ENCODE measurements around the gene SPIB. TPM values are rescaled to one million over a fixed set of nuclear protein-coding genes. Genes with fewer than 3 reads are reported as not detected.
A peak's percentile ranks its signal among the peaks of the same experiment; 100 is the strongest.

SPIB gene
- total and polyA plus RNA-seq, 3 experiments from 2014 or later: 0.52 to 2.2 (median 1.00) TPM

- H3K36me3 ChIP-seq (ENCODE audit: insufficient read depth, low read length): no peaks in the 10 kb centered on the region
- no peaks in the 10 kb centered on the region for H3K4me1 ChIP-seq (ENCODE audit: insufficient read depth, low read length)
- Mint-ChIP-seq H3K27ac (no peak overlapping the region), H3K36me3 (peaks cover 0 to 3% (median 0%) of the 10 kb centered on the region in 3 donors), H3K27me3 (peaks cover 16 to 27% of the 10 kb centered on the region in 2 donors), H3K9me3 (no peaks in the 10 kb centered on the region), H3K4me1 (peaks cover 7 to 12% (median 10%) of the 10 kb centered on the region in 3 donors), H3K4me3 (no peak overlapping the region)
- H3K9me3 ChIP-seq (ENCODE audit: low read length): no peaks in the 10 kb centered on the region
- ChIA-PET POLR2A (no interaction called here), CTCF (no interaction called here)
- no peak for DNase-seq
- no peak overlapping the region for H3K27ac ChIP-seq (ENCODE audit: low read depth, low read length)
- H3K4me3 ChIP-seq (ENCODE audit: low read length): no peak overlapping the region
- H3K27me3 ChIP-seq (ENCODE audit: insufficient read depth, low read length, poor library complexity, severe bottlenecking): peaks cover 11% of the 10 kb centered on the region
These were observed 1.3 kb upstream of the SPIB start for GRCh38 chr19:50417111-50418081.

- Histone ChIP-seq H3K36me3 (ENCODE audit: insufficient read depth, low read length) (no peaks in the 10 kb centered on the region), H3K27ac (ENCODE audit: low read depth, low read length) (no peak overlapping the region), H3K9me3 (ENCODE audit: low read length) (no peaks in the 10 kb centered on the region), H3K4me1 (ENCODE audit: insufficient read depth, low read length) (no peaks in the 10 kb centered on the region), H3K27me3 (ENCODE audit: insufficient read depth, low read length, poor library complexity, severe bottlenecking) (peaks cover 11% of the 10 kb centered on the region), H3K4me3 (ENCODE audit: low read length) (no peak overlapping the region)
- ChIA-PET CTCF (interaction anchor here (1.2 kb wide), 1 partner anchor 62 kb away, joined by 3 read pairs; no protein-coding TSS in a partner anchor), POLR2A (no interaction called here)
- Mint-ChIP-seq H3K27me3 (peaks cover 19 to 36% of the 10 kb centered on the region in 2 donors), H3K27ac (peak overlapping the region in 3 of 8 donors; percentile 25 to 66 (median 60)), H3K4me1 (peaks cover 7 to 12% (median 10%) of the 10 kb centered on the region in 3 donors), H3K4me3 (peak overlapping the region in 1 of 7 donors; percentile 51), H3K36me3 (peaks cover 0 to 1% (median 0%) of the 10 kb centered on the region in 3 donors), H3K9me3 (no peaks in the 10 kb centered on the region)
- no peak for DNase-seq
These were observed 363 bp downstream of the SPIB start for GRCh38 chr19:50419022-50419579.

- Histone ChIP-seq H3K27ac (ENCODE audit: low read depth, low read length) (no peak overlapping the region), H3K4me3 (ENCODE audit: low read length) (no peak overlapping the region), H3K36me3 (ENCODE audit: insufficient read depth, low read length) (no peaks in the 10 kb centered on the region), H3K9me3 (ENCODE audit: low read length) (no peaks in the 10 kb centered on the region), H3K27me3 (ENCODE audit: insufficient read depth, low read length, poor library complexity, severe bottlenecking) (peaks cover 11% of the 10 kb centered on the region), H3K4me1 (ENCODE audit: insufficient read depth, low read length) (no peaks in the 10 kb centered on the region)
- DNase-seq: no peak
- peak overlapping the region in 4 of 8 donors; percentile 16 to 66 (median 42) for H3K27ac Mint-ChIP-seq
- no peaks in the 10 kb centered on the region for H3K9me3 Mint-ChIP-seq
- no peak overlapping the region for H3K4me3 Mint-ChIP-seq
- H3K36me3 Mint-ChIP-seq: no peaks in the 10 kb centered on the region
- H3K27me3 Mint-ChIP-seq: peaks cover 19 to 38% of the 10 kb centered on the region in 2 donors
- H3K4me1 Mint-ChIP-seq: peaks cover 7 to 12% (median 10%) of the 10 kb centered on the region in 3 donors
- ChIA-PET CTCF (interaction anchor here (1.2 kb wide), 1 partner anchor 62 kb away, joined by 3 read pairs; no protein-coding TSS in a partner anchor), POLR2A (no interaction called here)
These were observed 870 bp downstream of the SPIB start for GRCh38 chr19:50419580-50420035.

- Histone ChIP-seq H3K36me3 (ENCODE audit: insufficient read depth, low read length) (no peaks in the 10 kb centered on the region), H3K9me3 (ENCODE audit: low read length) (no peaks in the 10 kb centered on the region), H3K27ac (ENCODE audit: low read depth, low read length) (no peak overlapping the region), H3K4me1 (ENCODE audit: insufficient read depth, low read length) (no peaks in the 10 kb centered on the region), H3K27me3 (ENCODE audit: insufficient read depth, low read length, poor library complexity, severe bottlenecking) (peaks cover 11% of the 10 kb centered on the region), H3K4me3 (ENCODE audit: low read length) (no peak overlapping the region)
- peak overlapping the region in 1 of 7 donors; percentile 44 for H3K4me3 Mint-ChIP-seq
- peaks cover 19 to 38% of the 10 kb centered on the region in 2 donors for H3K27me3 Mint-ChIP-seq
- H3K36me3 Mint-ChIP-seq: no peaks in the 10 kb centered on the region
- ChIA-PET POLR2A (no interaction called here), CTCF (no interaction called here)
- H3K4me1 Mint-ChIP-seq: peaks cover 7 to 12% (median 10%) of the 10 kb centered on the region in 3 donors
- no peak for DNase-seq
- no peaks in the 10 kb centered on the region for H3K9me3 Mint-ChIP-seq
- peak overlapping the region in 4 of 8 donors; percentile 16 to 64 (median 46) for H3K27ac Mint-ChIP-seq
These were observed 1.4 kb downstream of the SPIB start for GRCh38 chr19:50420127-50420526.

GRCh38 chr19:50420808-50421207 lies 2.1 kb downstream of the SPIB start:
- Mint-ChIP-seq H3K27me3 (peaks cover 20 to 38% of the 10 kb centered on the region in 2 donors), H3K9me3 (no peaks in the 10 kb centered on the region), H3K4me1 (peaks cover 7 to 12% (median 10%) of the 10 kb centered on the region in 3 donors), H3K27ac (no peak overlapping the region), H3K4me3 (no peak overlapping the region), H3K36me3 (no peaks in the 10 kb centered on the region)
- Histone ChIP-seq H3K27ac (ENCODE audit: low read depth, low read length) (no peak overlapping the region), H3K9me3 (ENCODE audit: low read length) (no peaks in the 10 kb centered on the region), H3K27me3 (ENCODE audit: insufficient read depth, low read length, poor library complexity, severe bottlenecking) (peaks cover 11% of the 10 kb centered on the region), H3K4me1 (ENCODE audit: insufficient read depth, low read length) (no peaks in the 10 kb centered on the region), H3K4me3 (ENCODE audit: low read length) (no peak overlapping the region), H3K36me3 (ENCODE audit: insufficient read depth, low read length) (no peaks in the 10 kb centered on the region)
- DNase-seq: no peak
- CTCF ChIA-PET: no interaction called here
- POLR2A ChIA-PET: no interaction called here

- ChIA-PET POLR2A (interaction anchor here (0.6 kb wide), 1 partner anchor 56 kb away, joined by 4 read pairs; no protein-coding TSS in a partner anchor), CTCF (no interaction called here)
- peaks cover 11% of the 10 kb centered on the region for H3K27me3 ChIP-seq (ENCODE audit: insufficient read depth, low read length, poor library complexity, severe bottlenecking)
- no peak overlapping the region for H3K27ac Mint-ChIP-seq
- no peak overlapping the region for H3K4me3 ChIP-seq (ENCODE audit: low read length)
- H3K36me3 Mint-ChIP-seq: no peaks in the 10 kb centered on the region
- H3K27me3 Mint-ChIP-seq: peaks cover 22 to 41% of the 10 kb centered on the region in 2 donors
- H3K9me3 ChIP-seq (ENCODE audit: low read length): no peaks in the 10 kb centered on the region
- no peaks in the 10 kb centered on the region for H3K4me1 ChIP-seq (ENCODE audit: insufficient read depth, low read length)
- H3K27ac ChIP-seq (ENCODE audit: low read depth, low read length): no peak overlapping the region
- no peaks in the 10 kb centered on the region for H3K9me3 Mint-ChIP-seq
- H3K4me1 Mint-ChIP-seq: peaks cover 7 to 12% (median 10%) of the 10 kb centered on the region in 3 donors
- no peak for DNase-seq
- H3K4me3 Mint-ChIP-seq: no peak overlapping the region
- no peaks in the 10 kb centered on the region for H3K36me3 ChIP-seq (ENCODE audit: insufficient read depth, low read length)
These were observed 3.9 kb downstream of the SPIB start for GRCh38 chr19:50422397-50423278.

- Histone ChIP-seq H3K4me1 (ENCODE audit: insufficient read depth, low read length) (no peaks in the 10 kb centered on the region), H3K9me3 (ENCODE audit: low read length) (no peaks in the 10 kb centered on the region), H3K36me3 (ENCODE audit: insufficient read depth, low read length) (no peaks in the 10 kb centered on the region), H3K27me3 (ENCODE audit: insufficient read depth, low read length, poor library complexity, severe bottlenecking) (peaks cover 11% of the 10 kb centered on the region), H3K27ac (ENCODE audit: low read depth, low read length) (no peak overlapping the region), H3K4me3 (ENCODE audit: low read length) (no peak overlapping the region)
- no peaks in the 10 kb centered on the region for H3K36me3 Mint-ChIP-seq
- H3K9me3 Mint-ChIP-seq: no peaks in the 10 kb centered on the region
- DNase-seq: no peak
- peaks cover 7 to 12% (median 10%) of the 10 kb centered on the region in 3 donors for H3K4me1 Mint-ChIP-seq
- H3K27me3 Mint-ChIP-seq: peaks cover 22 to 42% of the 10 kb centered on the region in 2 donors
- no peak overlapping the region for H3K27ac Mint-ChIP-seq
- H3K4me3 Mint-ChIP-seq: no peak overlapping the region
- ChIA-PET CTCF (no interaction called here), POLR2A (no interaction called here)
These were observed 4.8 kb downstream of the SPIB start for GRCh38 chr19:50423279-50424113.

Data from CD8-positive, alpha-beta memory T cell (primary cell).